ENCODE data around the gene NXPH4.

Gene NXPH4

DNA sequence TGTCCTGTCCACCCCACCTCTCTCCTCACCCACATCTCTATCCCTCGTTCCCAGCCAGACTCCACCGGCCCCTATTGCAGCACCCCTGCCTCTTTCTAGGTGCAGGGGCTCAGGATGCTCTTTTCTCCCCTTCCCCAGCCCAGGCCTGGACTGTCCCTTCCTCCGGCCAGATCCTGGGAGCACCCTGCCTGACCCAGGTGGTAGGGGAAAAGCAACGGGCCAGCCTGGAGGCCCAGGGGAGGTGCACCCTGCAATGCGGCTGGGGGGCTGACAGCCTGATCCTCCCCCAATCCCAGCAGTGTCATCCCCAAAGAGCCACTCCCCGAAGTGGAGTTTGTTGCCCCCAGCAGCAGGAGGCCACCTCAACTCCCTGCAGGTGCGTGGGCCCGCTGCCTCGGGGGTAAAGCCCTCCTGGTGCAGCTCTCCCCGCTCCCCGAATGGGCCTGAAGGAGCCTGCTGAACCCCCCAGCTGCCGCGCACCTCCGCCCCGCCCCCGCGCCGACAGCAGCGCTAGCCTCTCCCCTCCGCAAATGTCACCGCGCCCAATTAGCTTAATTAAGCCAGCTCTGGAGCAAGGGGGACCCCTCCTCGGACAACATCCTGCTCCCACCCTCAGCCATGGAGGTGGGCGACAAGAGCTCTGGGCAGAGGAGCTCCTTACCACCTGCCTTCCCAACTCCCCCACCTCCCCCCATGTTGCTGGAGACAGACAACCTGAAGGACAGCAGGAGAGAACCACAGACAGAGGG, 4.7 kb downstream of the NXPH4 start:
- Histone ChIP-seq H3K4me2 (ENCODE audit: low read depth, low read length, poor library complexity, severe bottlenecking) (no peak overlapping the region), H3K4me3 (ENCODE audit: low read length, poor library complexity, severe bottlenecking) (no peak overlapping the region), H3K9me2 (replicated peaks; ENCODE audit: low read depth, low read length) (no peaks in the 10 kb centered on the region), H3K9ac (ENCODE audit: low read depth, low read length, poor library complexity, severe bottlenecking) (no peak overlapping the region), H3K4me1 (ENCODE audit: insufficient read depth, low read length, poor library complexity, severe bottlenecking) (peaks cover 10% of the 10 kb centered on the region), H2AFZ (ENCODE audit: low read length) (no peak overlapping the region), H4K20me1 (ENCODE audit: insufficient read depth, low read length, poor library complexity, severe bottlenecking) (no peaks in the 10 kb centered on the region), H3K9me3 (ENCODE audit: insufficient read depth, low read depth, low read length) (no peaks in the 10 kb centered on the region), H3K36me3 (ENCODE audit: insufficient read depth, low read length) (no peaks in the 10 kb centered on the region), H3F3A (ENCODE audit: low read depth) (no peaks in the 10 kb centered on the region), H3K27me3 (ENCODE audit: insufficient read depth, low read length, poor library complexity, severe bottlenecking) (no peaks in the 10 kb centered on the region), H3K79me2 (ENCODE audit: insufficient read depth, low read length) (no peaks in the 10 kb centered on the region)
- TF ChIP-seq CTCF (conservative IDR thresholded peaks at IDR 0.05; ENCODE audit: low read length) (no peak), EZH2phosphoT487 (IDR thresholded peaks at IDR 0.05; ENCODE audit: borderline replicate concordance) (no peak)

DNA sequence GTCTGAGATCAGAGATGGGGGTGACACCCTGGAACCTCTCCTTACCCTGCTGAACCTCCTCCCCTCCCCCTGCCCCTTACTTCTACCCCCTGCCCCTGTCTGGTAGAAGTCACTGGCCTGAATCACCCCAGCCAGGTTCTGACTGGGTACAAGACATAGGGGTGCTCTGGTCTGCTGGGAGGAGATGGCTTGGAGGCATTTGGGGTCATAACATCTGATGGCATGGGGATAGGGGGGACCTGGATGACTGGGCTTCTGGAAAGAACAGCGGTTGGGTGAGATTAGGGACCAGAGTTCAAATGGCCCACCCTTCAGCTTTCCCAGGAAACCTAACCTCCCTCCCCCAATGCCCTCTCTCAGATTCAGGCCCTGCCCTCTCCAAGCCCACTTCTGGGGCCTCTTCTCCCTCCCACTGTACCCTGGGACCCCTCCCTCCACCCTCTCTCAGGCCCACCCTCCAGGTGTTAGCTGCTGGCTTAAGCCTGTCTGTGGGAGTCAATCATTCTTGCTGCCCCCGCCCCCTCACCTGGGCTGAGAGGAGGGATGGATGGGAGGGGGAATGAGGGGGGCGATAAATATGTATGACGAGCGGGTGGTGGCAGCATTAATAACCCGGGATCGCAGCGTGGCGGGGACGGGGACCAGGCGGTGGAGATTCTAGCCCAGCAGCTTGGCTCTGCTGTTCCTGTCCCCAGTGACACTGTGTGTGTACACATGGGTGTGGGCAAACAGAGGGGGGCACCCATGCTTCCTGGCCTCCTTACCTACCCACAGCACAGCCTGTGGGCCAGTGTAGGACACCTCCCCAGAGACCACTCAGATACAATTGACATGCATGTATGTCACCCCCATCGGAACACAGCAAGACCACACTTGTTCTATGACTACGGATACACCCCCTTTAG, 5.9 kb downstream of the NXPH4 start:
- no peaks in the 10 kb centered on the region for H4K20me1 ChIP-seq (ENCODE audit: insufficient read depth, low read length, poor library complexity, severe bottlenecking)

More for the DNA sequence above, 5.9 kb downstream of the NXPH4 start:
- Histone ChIP-seq H2AFZ (ENCODE audit: low read length) (no peak overlapping the region), H3K79me2 (ENCODE audit: insufficient read depth, low read length) (no peaks in the 10 kb centered on the region), H3F3A (ENCODE audit: low read depth) (no peaks in the 10 kb centered on the region), H3K27me3 (ENCODE audit: insufficient read depth, low read length, poor library complexity, severe bottlenecking) (no peaks in the 10 kb centered on the region), H3K9me3 (ENCODE audit: insufficient read depth, low read depth, low read length) (no peaks in the 10 kb centered on the region), H3K4me2 (ENCODE audit: low read depth, low read length, poor library complexity, severe bottlenecking) (no peak overlapping the region), H3K4me3 (ENCODE audit: low read length, poor library complexity, severe bottlenecking) (no peak overlapping the region), H3K9me2 (replicated peaks; ENCODE audit: low read depth, low read length) (no peaks in the 10 kb centered on the region), H3K9ac (ENCODE audit: low read depth, low read length, poor library complexity, severe bottlenecking) (no peak overlapping the region), H3K4me1 (ENCODE audit: insufficient read depth, low read length, poor library complexity, severe bottlenecking) (peaks cover 14% of the 10 kb centered on the region), H3K36me3 (ENCODE audit: insufficient read depth, low read length) (no peaks in the 10 kb centered on the region)
- TF ChIP-seq EZH2phosphoT487 (IDR thresholded peaks at IDR 0.05; ENCODE audit: borderline replicate concordance) (no peak), CTCF (conservative IDR thresholded peaks at IDR 0.05; ENCODE audit: low read length) (no peak)
